SK-N-SH (cell line): ENCODE measurements around the gene FXR1. TPM values are rescaled to one million over a fixed set of nuclear protein-coding genes. Genes with fewer than 3 reads are reported as not detected.

Experiments
- CTCF ChIA-PET: fragments of 300-600, 350-600 bp; formaldehyde crosslinking; extraction: SDS; loops from one replicate; lab custom pipeline; 2021; lab: Yijun Ruan, JAX
- POLR2A ChIA-PET: fragments of 350-600 bp; sonication (Branson Sonifier 250); formaldehyde crosslinking; extraction: SDS; loops from one replicate; lab custom pipeline; 2020; ENCODE audit warnings: antibody characterized with exemption, inconsistent platforms; lab: Yijun Ruan, JAX
- DNase-seq: peaks from one replicate; pipeline ENCODE4 v3.0.0; 2012
- H2AFZ ChIP-seq: fragments of 200-600 bp; sonication (generic); 2 replicates; pipeline ENCODE4 v1.8.1; 2016; ENCODE audit warnings: antibody characterized with exemption, mild to moderate bottlenecking, low read depth
- H3F3A ChIP-seq: fragments of 200-600 bp; sonication (generic); replicated peaks from 2 replicates; pipeline ENCODE3; 2016; ENCODE audit warnings: antibody characterized with exemption, mild to moderate bottlenecking; ENCODE audit not compliant: insufficient read depth
- H3K27ac ChIP-seq, 2 experiments: fragments of 200-500 bp in 1 of 2; fragments of 200-600 bp in 1 of 2; sonication (Bioruptor generic) in 1 of 2; sonication (generic), shearing (Covaris generic) in 1 of 2; 2 replicates each; pipeline versions ENCODE4 v1.5.1 to v1.6.1; 2014 to 2016; ENCODE audit warnings: low read depth in 2 of 2, inconsistent platforms in 1 of 2, low read length in 1 of 2, mild to moderate bottlenecking in 1 of 2, mixed read lengths in 1 of 2
- H3K27me3 ChIP-seq: fragments of 200-600 bp; sonication (generic), shearing (Covaris generic); 2 replicates; pipeline ENCODE4 v1.6.1; 2016; ENCODE audit warnings: mixed run types; ENCODE audit not compliant: insufficient read depth
- H3K36me3 ChIP-seq, 2 experiments: fragments of 200-500 bp in 1 of 2; fragments of 200-600 bp in 1 of 2; sonication (Bioruptor generic) in 1 of 2; sonication (generic) in 1 of 2; replicated peaks in 1 of 2; 2 replicates each; pipeline versions ENCODE3 to v1.5.1; 2014 to 2016; ENCODE audit warnings: low read length in 1 of 2, mild to moderate bottlenecking in 1 of 2; ENCODE audit not compliant: insufficient read depth in 2 of 2, control insufficient read depth in 1 of 2
- H3K4me1 ChIP-seq, 2 experiments: fragments of 200-500 bp in 1 of 2; fragments of 200-600 bp in 1 of 2; sonication (Bioruptor generic) in 1 of 2; sonication (generic), shearing (Covaris generic) in 1 of 2; 2 replicates each; pipeline versions ENCODE4 v1.5.1 to v1.6.1; 2014 to 2016; ENCODE audit warnings: low read depth in 1 of 2, low read length in 1 of 2, mixed run types in 1 of 2; ENCODE audit not compliant: insufficient read depth in 2 of 2, control insufficient read depth in 1 of 2
- H3K4me2 ChIP-seq: fragments of 200-600 bp; sonication (generic), shearing (Covaris generic); 2 replicates; pipeline ENCODE4 v1.6.1; 2017; ENCODE audit warnings: mixed run types
- H3K4me3 ChIP-seq, 2 experiments: fragments of 200-500 bp in 1 of 2; fragments of 200-600 bp in 1 of 2; sonication (Bioruptor generic) in 1 of 2; sonication (generic), shearing (Covaris generic) in 1 of 2; 2 replicates each; pipeline versions ENCODE4 v1.5.1 to v1.8.1; 2014 to 2016; ENCODE audit warnings: low read depth in 2 of 2, inconsistent platforms in 1 of 2, low read length in 1 of 2, mild to moderate bottlenecking in 1 of 2, mixed read lengths in 1 of 2, moderate library complexity in 1 of 2
- H3K79me2 ChIP-seq: fragments of 200-600 bp; sonication (generic); 2 replicates; pipeline ENCODE4 v1.8.1; 2017; ENCODE audit warnings: mild to moderate bottlenecking; ENCODE audit not compliant: insufficient read depth
- H3K9ac ChIP-seq: fragments of 200-600 bp; sonication (generic); 2 replicates; pipeline ENCODE4 v1.6.1; 2017; ENCODE audit warnings: mixed run types
- H3K9me2 ChIP-seq: fragments of 200-600 bp; sonication (generic); 2 replicates; pipeline ENCODE4 v1.6.1; 2017; ENCODE audit warnings: mixed run types
- H3K9me3 ChIP-seq: fragments of 200-600 bp; sonication (generic); 2 replicates; pipeline ENCODE4 v1.6.1; 2017; ENCODE audit warnings: mixed run types, mild to moderate bottlenecking, moderate library complexity
- H4K20me1 ChIP-seq: fragments of 200-600 bp; sonication (generic); 2 replicates; pipeline ENCODE4 v1.6.1; 2017; ENCODE audit warnings: mild to moderate bottlenecking, mixed run types; ENCODE audit not compliant: insufficient read depth
- CHD2 ChIP-seq: fragments of 150-350 bp; IDR thresholded peaks from 2 replicates; pipeline ENCODE4 v1.6.1; 2018; ENCODE audit warnings: low read length; ENCODE audit not compliant: partially characterized antibody
- CTCF ChIP-seq: fragments of 200-600 bp; sonication (generic); IDR thresholded peaks from 2 replicates; pipeline ENCODE4 v1.6.1; 2017; ENCODE audit warnings: antibody characterized with exemption, mild to moderate bottlenecking, moderate library complexity
- EP300 ChIP-seq, 2 experiments: IDR thresholded peaks; 2 replicates each; pipeline versions ENCODE4 v1.4.0 to v1.6.1; 2012; ENCODE audit warnings: borderline replicate concordance in 1 of 2, low read depth in 1 of 2, low read length in 1 of 2
- EZH2phosphoT487 ChIP-seq: fragments of 200-600 bp; sonication (generic); IDR thresholded peaks from 2 replicates; pipeline ENCODE4 v1.6.1; 2017; ENCODE audit warnings: low read depth, mixed run types, mild to moderate bottlenecking, antibody characterized with exemption, moderate library complexity, borderline replicate concordance
- FOSL2 ChIP-seq: IDR thresholded peaks from 2 replicates; pipeline ENCODE4 v1.4.0; 2012; ENCODE audit warnings: low read depth, mild to moderate bottlenecking, moderate library complexity, borderline replicate concordance
- FOXM1 ChIP-seq: IDR thresholded peaks from 2 replicates; pipeline ENCODE4 v1.4.0; 2012; ENCODE audit warnings: low read depth, mild to moderate bottlenecking
- GATA2 ChIP-seq: sonication (generic); formaldehyde crosslinking; IDR thresholded peaks from 2 replicates; pipeline ENCODE4 v1.5.0; 2020; ENCODE audit warnings: mild to moderate bottlenecking, missing genetic modification reagents
- IRF3 ChIP-seq: fragments of 150-350 bp; IDR thresholded peaks from 2 replicates; pipeline ENCODE4 v1.6.1; 2016; ENCODE audit warnings: mild to moderate bottlenecking, low read depth, low read length
- JUND ChIP-seq: IDR thresholded peaks from 2 replicates; pipeline ENCODE4 v1.4.0; 2012
- MAX ChIP-seq: IDR thresholded peaks from 2 replicates; pipeline ENCODE4 v1.4.0; 2012; ENCODE audit warnings: low read depth
- NFIC ChIP-seq: IDR thresholded peaks from 2 replicates; pipeline ENCODE4 v1.4.0; 2012; ENCODE audit warnings: borderline replicate concordance
- NRF1 ChIP-seq: IDR thresholded peaks from 2 replicates; pipeline ENCODE4 v1.6.1; 2012; ENCODE audit warnings: low read depth, mild to moderate bottlenecking, low read length
- RAD21 ChIP-seq: IDR thresholded peaks from 2 replicates; pipeline ENCODE4 v1.6.1; 2012; ENCODE audit warnings: mild to moderate bottlenecking, low read length
- RCOR1 ChIP-seq: fragments of 150-350 bp; IDR thresholded peaks from 2 replicates; pipeline ENCODE4 v1.6.1; 2017; ENCODE audit warnings: antibody characterized with exemption, low read length
- RFX5 ChIP-seq: IDR thresholded peaks from 2 replicates; pipeline ENCODE4 v1.6.1; 2012; ENCODE audit warnings: mild to moderate bottlenecking, improper control_type of control experiment, low read length
- SIN3A ChIP-seq: IDR thresholded peaks from 2 replicates; pipeline ENCODE4 v1.6.1; 2012; ENCODE audit warnings: low read depth, mild to moderate bottlenecking, low read length, moderate library complexity, borderline replicate concordance
- TCF12 ChIP-seq: IDR thresholded peaks from 2 replicates; pipeline ENCODE4 v1.4.0; 2012
- ZBTB33 ChIP-seq: IDR thresholded peaks from 2 replicates; pipeline ENCODE4 v1.4.0; 2012; ENCODE audit warnings: low read depth, borderline replicate concordance
- WGBS: methylation state at CpG from one replicate; pipeline ENCODE4 v1.1.6; 2017; ENCODE audit warnings: low lambda C conversion rate; 5-methylcytosine and 5-hydroxymethylcytosine counted together
- polyA plus RNA-seq, 3 experiments: library from polyadenylated mRNA; depleted of rRNA; stranded (reverse); fragments of >200 nt; gene quantifications; 2 replicates each; pipeline ENCODE4 v1.2.3, GENCODE V29; 2012

FXR1 gene
- polyA plus RNA-seq, 1 of the 3 experiments (the other 2 are of a cell fraction), result 114 TPM

GRCh38 chr3:180909369-180910127, 2.9 kb upstream of the FXR1 start (continued):
- TF ChIP-seq RCOR1, result no peak
- no peak for TF ChIP-seq IRF3
- TF ChIP-seq GATA2 (CRISPR knock-in tag), result no peak
- no peak for TF ChIP-seq CTCF
- no peak for TF ChIP-seq FOXM1
- TF ChIP-seq EP300 (IDR thresholded peaks at IDR 0.05; ENCODE audit: borderline replicate concordance in 1 of 2, low read depth in 1 of 2, low read length in 1 of 2), result no peak
- no peak for TF ChIP-seq NRF1
- no peak for TF ChIP-seq ZBTB33
- TF ChIP-seq, all 33 proteins: peak for 0

GRCh38 chr3:180910823-180911222, 1.6 kb upstream of the FXR1 start:
- no peak overlapping the region for H2AFZ ChIP-seq
- peaks cover 3% of the 10 kb centered on the region; the same call in 1 of the 2 replicates for H3K9me3 ChIP-seq
- ChIA-PET CTCF (no interaction called here), POLR2A (no interaction called here)
- TF ChIP-seq IRF3, result no peak
- no peak for TF ChIP-seq RAD21
- TF ChIP-seq MAX, result no peak
- no peak for TF ChIP-seq TCF12
- no peak for TF ChIP-seq NFIC
- no peak for TF ChIP-seq JUND
- no peak for TF ChIP-seq RFX5
- no peak for TF ChIP-seq SIN3A
- TF ChIP-seq ZBTB33, result no peak
- TF ChIP-seq EZH2phosphoT487, result no peak
- no peak for TF ChIP-seq CHD2
- TF ChIP-seq FOSL2, result no peak
- TF ChIP-seq FOXM1, result no peak
- no peak overlapping the region for H3K27ac ChIP-seq
- no peak overlapping the region for H3K4me2 ChIP-seq
- H3K27me3 ChIP-seq, result no peaks in the 10 kb centered on the region
- WGBS, result 95% methylated on average over 4 of the region's 4 CpGs
- H3K36me3 ChIP-seq, result peaks cover 10 to 13% of the 10 kb centered on the region in 2 experiments
- peaks cover 11% of the 10 kb centered on the region in 2 experiments for H3K4me1 ChIP-seq
- no peak for DNase-seq
- no peaks in the 10 kb centered on the region for H3F3A ChIP-seq
- peaks cover 34% of the 10 kb centered on the region for H3K79me2 ChIP-seq
- peaks cover 25% of the 10 kb centered on the region for H4K20me1 ChIP-seq
- no peak overlapping the region for H3K9ac ChIP-seq
- no peak overlapping the region for H3K4me3 ChIP-seq
- H3K9me2 ChIP-seq, result no peaks in the 10 kb centered on the region
